ENCODE data around the gene UBA6.

- TF ChIP-seq CTCF (IDR thresholded peaks at IDR 0.05) (no peak), POLR2A (IDR thresholded peaks at IDR 0.05) (no peak)
These were observed 48.3 kb upstream of the UBA6 start for GRCh38 chr4:67749286-67749685.
